Measurements from ENCODE around the gene ATP2A1.

Gene ATP2A1

DNA sequence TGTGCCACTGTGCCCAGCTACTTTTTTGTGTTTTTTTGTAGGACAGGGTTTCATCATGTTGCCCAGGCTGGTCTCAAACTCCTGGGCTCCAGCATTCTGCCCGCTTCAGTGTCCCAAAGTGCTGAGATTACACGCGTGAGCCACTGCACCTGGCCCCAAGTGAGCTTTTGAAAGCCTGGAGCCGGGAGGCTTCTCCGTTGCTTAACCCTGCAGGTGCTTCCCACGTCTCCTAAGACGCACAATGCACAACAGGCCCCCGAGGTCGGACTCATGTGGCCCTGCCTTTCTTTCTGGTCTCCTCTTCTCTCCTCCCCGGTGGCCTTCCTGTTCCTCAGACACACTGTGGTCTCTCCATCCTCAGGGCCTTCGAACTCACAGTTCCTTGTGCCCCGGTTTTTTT, 34.3 kb downstream of the ATP2A1 start:
- Histone ChIP-seq H3K36me3 (ENCODE audit: control insufficient read depth, insufficient read depth, low read length) (peaks cover 40% of the 10 kb centered on the region), H3K9me3 (ENCODE audit: control insufficient read depth, insufficient read depth, low read length) (no peaks in the 10 kb centered on the region), H3K27me3 (ENCODE audit: control insufficient read depth, insufficient read depth, low read length) (no peaks in the 10 kb centered on the region), H3K27ac (ENCODE audit: low read depth, low read length) (no peak overlapping the region), H3K4me3 (ENCODE audit: low read depth, low read length) (no peak overlapping the region), H3K4me1 (ENCODE audit: control insufficient read depth, insufficient read depth, low read length) (no peaks in the 10 kb centered on the region), H3K9ac (ENCODE audit: low read depth, low read length) (no peak overlapping the region)

GRCh38 chr16:28913946-28914724, 35.8 kb downstream of the ATP2A1 start:
- H3K27ac ChIP-seq (ENCODE audit: low read depth, low read length) = no peak overlapping the region

GRCh38 chr16:28915181-28915580, 36.9 kb downstream of the ATP2A1 start:
- Histone ChIP-seq H3K27ac (ENCODE audit: low read depth, low read length) (no peak overlapping the region), H3K36me3 (ENCODE audit: control insufficient read depth, insufficient read depth, low read length) (peaks cover 45% of the 10 kb centered on the region), H3K9me3 (ENCODE audit: control insufficient read depth, insufficient read depth, low read length) (no peaks in the 10 kb centered on the region)

More at GRCh38 chr16:28913946-28914724, 35.8 kb downstream of the ATP2A1 start:
- no peaks in the 10 kb centered on the region for H3K27me3 ChIP-seq (ENCODE audit: control insufficient read depth, insufficient read depth, low read length)
- H3K4me3 ChIP-seq (ENCODE audit: low read depth, low read length) = no peak overlapping the region
- H3K9me3 ChIP-seq (ENCODE audit: control insufficient read depth, insufficient read depth, low read length) = no peaks in the 10 kb centered on the region
- H3K36me3 ChIP-seq (ENCODE audit: control insufficient read depth, insufficient read depth, low read length) = peaks cover 39% of the 10 kb centered on the region
- H3K4me1 ChIP-seq (ENCODE audit: control insufficient read depth, insufficient read depth, low read length) = no peaks in the 10 kb centered on the region
- H3K9ac ChIP-seq (ENCODE audit: low read depth, low read length) = no peak overlapping the region

DNA sequence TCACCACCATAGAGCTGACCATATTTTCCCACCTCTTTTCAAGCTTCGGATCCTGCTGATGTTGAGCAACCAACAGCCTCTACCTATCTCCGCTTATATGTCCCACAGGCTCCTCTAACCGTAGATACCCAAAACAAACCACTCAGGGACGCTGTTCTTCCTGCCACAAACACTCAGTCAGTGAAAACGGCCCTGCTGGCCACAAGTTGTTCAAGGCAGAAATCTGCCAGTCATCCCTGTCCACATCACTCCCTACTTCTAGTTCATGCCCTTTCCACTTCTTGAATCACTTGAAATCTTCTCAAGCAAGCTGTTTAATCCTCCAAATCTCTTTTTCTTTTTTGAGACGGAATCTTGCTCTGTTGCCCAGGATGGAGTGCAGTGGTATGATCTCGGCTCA, 38.8 kb downstream of the ATP2A1 start:
- Histone ChIP-seq H3K27ac (ENCODE audit: low read depth, low read length) (no peak overlapping the region), H3K36me3 (ENCODE audit: control insufficient read depth, insufficient read depth, low read length) (peaks cover 35% of the 10 kb centered on the region), H3K9ac (ENCODE audit: low read depth, low read length) (no peak overlapping the region), H3K4me3 (ENCODE audit: low read depth, low read length) (no peak overlapping the region), H3K27me3 (ENCODE audit: control insufficient read depth, insufficient read depth, low read length) (no peaks in the 10 kb centered on the region), H3K9me3 (ENCODE audit: control insufficient read depth, insufficient read depth, low read length) (no peaks in the 10 kb centered on the region), H3K4me1 (ENCODE audit: control insufficient read depth, insufficient read depth, low read length) (no peaks in the 10 kb centered on the region)

More at GRCh38 chr16:28915181-28915580, 36.9 kb downstream of the ATP2A1 start:
- Histone ChIP-seq H3K4me3 (ENCODE audit: low read depth, low read length) (no peak overlapping the region), H3K4me1 (ENCODE audit: control insufficient read depth, insufficient read depth, low read length) (no peaks in the 10 kb centered on the region), H3K27me3 (ENCODE audit: control insufficient read depth, insufficient read depth, low read length) (no peaks in the 10 kb centered on the region), H3K9ac (ENCODE audit: low read depth, low read length) (no peak overlapping the region)

DNA sequence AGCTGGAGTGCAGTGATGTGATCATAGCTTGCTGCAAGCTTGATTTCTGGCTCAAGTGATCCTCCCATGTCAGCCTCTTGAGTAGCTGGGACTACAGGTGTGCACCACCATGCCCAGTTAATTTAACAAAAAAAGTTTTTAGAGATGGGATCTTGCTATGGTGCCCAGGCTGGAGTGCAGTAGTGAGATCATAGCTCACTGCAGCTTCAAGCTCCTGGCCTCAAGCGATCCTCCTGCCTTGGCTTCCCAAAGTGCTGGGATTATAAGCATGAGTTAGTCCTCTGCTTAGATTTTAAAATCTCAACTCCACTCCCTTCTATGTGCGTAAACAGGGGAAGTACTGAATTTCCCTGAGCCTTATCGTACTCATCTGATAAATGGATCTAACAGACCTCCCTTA, 40.4 kb downstream of the ATP2A1 start:
- Histone ChIP-seq H3K4me3 (ENCODE audit: low read depth, low read length) (no peak overlapping the region), H3K4me1 (ENCODE audit: control insufficient read depth, insufficient read depth, low read length) (0 out of 2 replicates have a peak, but pooled peaks cover 3% of the 10 kb centered on the region), H3K27me3 (ENCODE audit: control insufficient read depth, insufficient read depth, low read length) (no peaks in the 10 kb centered on the region), H3K36me3 (ENCODE audit: control insufficient read depth, insufficient read depth, low read length) (peaks cover 30% of the 10 kb centered on the region), H3K27ac (ENCODE audit: low read depth, low read length) (no peak overlapping the region), H3K9ac (ENCODE audit: low read depth, low read length) (no peak overlapping the region), H3K9me3 (ENCODE audit: control insufficient read depth, insufficient read depth, low read length) (no peaks in the 10 kb centered on the region)

DNA sequence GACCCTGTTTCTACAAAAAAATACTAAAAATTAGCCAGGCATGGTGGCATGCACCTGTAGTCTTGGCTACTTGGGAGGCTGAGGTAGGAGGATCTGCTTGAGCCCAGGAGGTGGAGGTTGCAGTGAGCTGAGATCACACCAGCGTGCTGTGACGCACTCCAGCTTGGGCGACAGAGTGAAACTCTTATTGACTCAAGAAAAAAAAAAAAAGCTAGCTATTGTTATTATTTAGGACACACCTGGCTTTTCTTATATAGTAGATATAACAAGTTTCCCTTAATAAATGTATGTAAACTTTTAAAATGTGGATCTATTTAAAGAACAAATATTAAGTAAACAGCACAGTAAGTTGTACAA, 44.9 kb downstream of the ATP2A1 start:
- peaks cover 3% of the 10 kb centered on the region; the same call in 1 of the 2 replicates for H3K4me1 ChIP-seq (ENCODE audit: control insufficient read depth, insufficient read depth, low read length)
- H3K36me3 ChIP-seq (ENCODE audit: control insufficient read depth, insufficient read depth, low read length) = peaks cover 13% of the 10 kb centered on the region
- no peak overlapping the region for H3K27ac ChIP-seq (ENCODE audit: low read depth, low read length)
- H3K9ac ChIP-seq (ENCODE audit: low read depth, low read length) = no peak overlapping the region
- H3K9me3 ChIP-seq (ENCODE audit: control insufficient read depth, insufficient read depth, low read length) = no peaks in the 10 kb centered on the region
- H3K4me3 ChIP-seq (ENCODE audit: low read depth, low read length) = no peak overlapping the region
- H3K27me3 ChIP-seq (ENCODE audit: control insufficient read depth, insufficient read depth, low read length) = no peaks in the 10 kb centered on the region

DNA sequence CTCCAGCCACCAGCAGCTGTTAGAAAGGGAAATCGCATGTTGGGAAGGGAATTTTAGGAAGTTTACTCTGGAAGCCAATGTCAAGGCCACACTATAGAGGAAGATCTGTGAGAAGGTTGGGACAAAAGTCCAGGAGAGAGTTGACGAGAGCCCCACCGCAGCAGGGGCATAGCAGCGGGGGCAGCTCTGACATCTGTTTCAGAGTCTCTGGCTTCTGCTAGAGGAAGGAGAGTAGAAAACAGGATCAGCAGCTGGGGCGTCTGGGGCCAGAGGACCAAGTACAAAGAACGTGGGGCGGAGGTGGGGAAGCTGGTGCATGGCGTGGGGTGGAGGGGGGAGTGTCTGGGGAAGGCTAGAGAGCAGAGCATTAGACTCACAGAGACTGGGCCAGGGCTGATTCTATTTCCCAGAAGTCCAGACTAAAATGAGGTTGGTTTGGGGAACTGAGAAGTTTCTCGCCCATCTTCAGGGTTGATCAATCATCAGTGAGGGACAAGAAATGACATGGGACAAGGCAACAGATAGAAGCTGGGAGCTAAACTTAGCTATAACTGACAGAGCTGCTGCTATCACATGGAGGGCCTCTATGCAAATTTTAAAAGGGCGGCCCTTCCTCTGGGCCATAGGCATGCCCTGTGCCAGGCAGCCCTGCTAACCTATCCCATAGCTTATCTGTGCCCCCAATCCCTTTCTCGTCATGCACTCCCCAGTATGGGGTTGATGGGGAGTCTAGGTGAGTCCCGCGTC, 45.5 kb downstream of the ATP2A1 start:
- peak overlapping the region; percentile 76 for H3K27ac ChIP-seq (ENCODE audit: low read depth, low read length)
- peaks cover 3% of the 10 kb centered on the region; the same call in 1 of the 2 replicates for H3K4me1 ChIP-seq (ENCODE audit: control insufficient read depth, insufficient read depth, low read length)
- peak overlapping the region; percentile 88 for H3K4me3 ChIP-seq (ENCODE audit: low read depth, low read length)

DNA sequence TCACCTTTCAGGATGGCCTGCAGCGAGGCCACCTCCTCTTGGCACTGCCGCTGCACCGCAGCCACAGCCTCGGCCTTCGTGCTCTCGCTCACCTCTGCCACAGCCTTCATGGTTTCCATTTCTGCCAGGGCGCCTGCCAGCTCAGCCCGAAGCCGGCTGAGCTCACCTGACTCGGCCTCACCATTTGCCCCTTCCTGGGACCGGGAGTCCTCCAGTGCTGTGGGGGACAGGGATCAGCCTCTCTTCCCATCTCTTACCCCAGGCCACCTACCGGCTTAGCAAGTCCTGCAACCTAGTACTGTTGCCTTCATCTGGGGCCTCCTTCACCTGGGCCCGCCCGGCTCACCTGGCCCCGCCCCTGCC, 46.1 kb downstream of the ATP2A1 start:
- peaks cover 3% of the 10 kb centered on the region; the same call in 1 of the 2 replicates for H3K4me1 ChIP-seq (ENCODE audit: control insufficient read depth, insufficient read depth, low read length)
- H3K27me3 ChIP-seq (ENCODE audit: control insufficient read depth, insufficient read depth, low read length) = no peaks in the 10 kb centered on the region
- no peaks in the 10 kb centered on the region for H3K9me3 ChIP-seq (ENCODE audit: control insufficient read depth, insufficient read depth, low read length)
- peak overlapping the region; percentile 10; the same call in 1 of the 2 replicates for H3K9ac ChIP-seq (ENCODE audit: low read depth, low read length)
- H3K4me3 ChIP-seq (ENCODE audit: low read depth, low read length) = peak overlapping the region; percentile 88
- H3K27ac ChIP-seq (ENCODE audit: low read depth, low read length) = peak overlapping the region; percentile 76
- H3K36me3 ChIP-seq (ENCODE audit: control insufficient read depth, insufficient read depth, low read length) = peaks cover 4% of the 10 kb centered on the region

More for the DNA sequence above, 45.5 kb downstream of the ATP2A1 start:
- H3K9ac ChIP-seq (ENCODE audit: low read depth, low read length) = peak overlapping the region; percentile 10; the same call in 1 of the 2 replicates
- no peaks in the 10 kb centered on the region for H3K9me3 ChIP-seq (ENCODE audit: control insufficient read depth, insufficient read depth, low read length)
- peaks cover 10% of the 10 kb centered on the region for H3K36me3 ChIP-seq (ENCODE audit: control insufficient read depth, insufficient read depth, low read length)
- no peaks in the 10 kb centered on the region for H3K27me3 ChIP-seq (ENCODE audit: control insufficient read depth, insufficient read depth, low read length)

DNA sequence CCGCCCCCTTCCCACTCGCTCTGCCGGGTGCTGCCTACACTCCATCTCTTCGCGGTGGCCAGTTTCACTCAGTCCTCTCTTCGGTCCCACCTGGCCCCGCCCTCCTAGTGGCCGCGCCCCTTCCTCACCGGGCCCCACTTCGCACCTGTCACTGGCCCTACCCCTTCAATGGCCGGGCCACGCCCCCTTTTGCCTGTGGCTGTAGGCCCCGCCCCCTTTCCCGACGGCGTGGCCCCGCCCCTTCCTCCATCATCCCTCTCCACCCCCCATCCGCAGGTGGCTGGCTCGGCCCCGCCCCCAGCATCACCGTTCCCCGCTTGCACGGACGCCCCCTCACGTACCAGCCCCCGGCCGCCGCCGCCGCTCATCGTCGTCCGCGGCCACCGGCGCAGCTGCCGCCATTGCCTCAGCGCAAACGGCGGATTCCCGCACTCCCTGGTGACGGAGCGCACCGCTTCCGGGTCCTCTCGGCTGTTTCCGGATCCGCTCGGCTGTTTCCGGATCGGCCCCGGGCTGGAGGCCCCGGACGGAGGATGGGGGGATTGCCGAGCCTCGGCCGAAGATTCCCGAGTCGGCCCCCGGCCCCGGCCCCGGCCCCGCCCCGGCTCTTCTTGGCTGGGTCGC, 46.6 kb downstream of the ATP2A1 start, which contains the start of gene RABEP2:
Gene RABEP2, minus strand, starts transcription at position 477 of the 624 bp plus-strand sequence. Its CDS starts 75 bp downstream, at position 402.
- Histone ChIP-seq H3K27me3 (ENCODE audit: control insufficient read depth, insufficient read depth, low read length) (no peaks in the 10 kb centered on the region), H3K9ac (ENCODE audit: low read depth, low read length) (peak within 1 kb of the TSS; percentile 97), H3K36me3 (ENCODE audit: control insufficient read depth, insufficient read depth, low read length) (no peaks in the 10 kb centered on the region; the same call in 1 of the 2 replicates), H3K4me1 (ENCODE audit: control insufficient read depth, insufficient read depth, low read length) (peaks cover 3% of the 10 kb centered on the region; the same call in 1 of the 2 replicates), H3K9me3 (ENCODE audit: control insufficient read depth, insufficient read depth, low read length) (no peaks in the 10 kb centered on the region), H3K4me3 (ENCODE audit: low read depth, low read length) (peak within 1 kb of the TSS; percentile 88), H3K27ac (ENCODE audit: low read depth, low read length) (peak within 1 kb of the TSS; percentile 100)

- Histone ChIP-seq H3K9me3 (ENCODE audit: control insufficient read depth, insufficient read depth, low read length) (no peaks in the 10 kb centered on the region), H3K36me3 (ENCODE audit: control insufficient read depth, insufficient read depth, low read length) (no peaks in the 10 kb centered on the region; the same call in 1 of the 2 replicates), H3K9ac (ENCODE audit: low read depth, low read length) (peak overlapping the region; percentile 97), H3K4me1 (ENCODE audit: control insufficient read depth, insufficient read depth, low read length) (peaks cover 3% of the 10 kb centered on the region; the same call in 1 of the 2 replicates), H3K27me3 (ENCODE audit: control insufficient read depth, insufficient read depth, low read length) (no peaks in the 10 kb centered on the region), H3K27ac (ENCODE audit: low read depth, low read length) (peak overlapping the region; percentile 100), H3K4me3 (ENCODE audit: low read depth, low read length) (peak overlapping the region; percentile 88)
Observed at GRCh38 chr16:28925386-28926228, 47.3 kb downstream of the ATP2A1 start.
